Thoracic aorta (tissue), 2 donors: ENCODE data around the gene PFKL. TPM values are rescaled to one million over a fixed set of nuclear protein-coding genes. Genes with fewer than 3 reads are reported as not detected.

Experiments used
- ATAC-seq: fragments of 150-250 bp; one replicate; pipeline ENCODE4 v1.8.0; 2017; ENCODE audit warnings: low read depth; ENCODE audit not compliant: insufficient number of reproducible peaks, low FRiP score
- DNase-seq: peaks from one replicate; pipeline ENCODE4 v3.0.0-alpha.2; 2020; ENCODE audit warnings: low spot score
- H3K27ac ChIP-seq, 2 donors: fragments of 200-600 bp; sonication (generic); 1 replicate in 1 of 2; 2 replicates in 1 of 2; pipeline ENCODE4 v1.5.1; 2016; ENCODE audit warnings: mild to moderate bottlenecking in 2 of 2, moderate library complexity in 2 of 2
- H3K27me3 ChIP-seq: fragments of 200-600 bp; sonication (generic); replicated peaks from 2 replicates; pipeline ENCODE4 v1.6.0; 2016; ENCODE audit warnings: mild to moderate bottlenecking; ENCODE audit not compliant: insufficient read depth
- H3K36me3 ChIP-seq: fragments of 200-600 bp; sonication (generic); one replicate; pipeline ENCODE4 v1.5.1; 2016
- H3K4me1 ChIP-seq, 2 donors: fragments of 200-600 bp; sonication (generic); 1 replicate in 1 of 2; 2 replicates in 1 of 2; pipeline versions ENCODE4 v1.5.1 to v1.6.0; 2016; ENCODE audit warnings: low read depth in 2 of 2, mild to moderate bottlenecking in 1 of 2; ENCODE audit not compliant: control insufficient read depth in 1 of 2
- H3K4me3 ChIP-seq: fragments of 200-600 bp; sonication (generic); 2 replicates; pipeline ENCODE4 v1.5.1; 2016; ENCODE audit warnings: mild to moderate bottlenecking
- H3K9me3 ChIP-seq: fragments of 200-600 bp; sonication (generic); 2 replicates; pipeline ENCODE4 v1.5.1; 2016
- total RNA-seq, 2 donors: library from RNA; depleted of rRNA; stranded (reverse); fragments of >200 nt; gene quantifications; one replicate each; pipeline versions ENCODE4 v1.1.0 to v1.2.3, GENCODE V29; 2016
- TF ChIP-seq, protein P1 (sequence below): fragments of 200-600 bp; sonication (generic); IDR thresholded peaks from one replicate; pipeline ENCODE4 v1.5.1; 2019; ENCODE audit warnings: antibody characterized with exemption

PFKL gene
- total RNA-seq, 2 donors from 2014 or later = 91.0 to 119 TPM

DNA sequence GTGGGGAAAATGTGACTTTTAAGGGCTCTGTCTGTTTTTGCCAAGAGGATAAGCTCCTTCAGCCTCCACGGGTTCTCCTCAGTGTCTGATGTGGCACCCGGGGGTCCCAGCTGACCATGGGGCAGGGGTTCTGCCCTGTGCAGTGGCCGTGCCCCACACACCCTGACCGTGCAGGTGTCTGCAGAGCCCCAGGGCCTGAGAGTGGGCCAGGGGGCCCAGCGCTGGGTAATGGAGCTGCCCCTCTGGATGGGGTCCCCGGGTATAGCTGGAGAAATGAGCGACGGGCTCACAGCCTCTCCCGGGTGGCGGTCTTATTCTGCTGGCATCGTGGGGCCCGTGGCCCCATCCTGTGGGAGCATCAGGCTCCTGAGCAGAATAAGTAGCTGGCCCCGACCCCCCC, 2.9 kb upstream of the PFKL start:
- no peak for ATAC-seq
- peaks cover 20 to 34% of the 10 kb centered on the region in 2 donors for H3K4me1 ChIP-seq
- no peak overlapping the region for H3K27ac ChIP-seq
- no peaks in the 10 kb centered on the region for H3K36me3 ChIP-seq
- TF ChIP-seq, protein P1, sequence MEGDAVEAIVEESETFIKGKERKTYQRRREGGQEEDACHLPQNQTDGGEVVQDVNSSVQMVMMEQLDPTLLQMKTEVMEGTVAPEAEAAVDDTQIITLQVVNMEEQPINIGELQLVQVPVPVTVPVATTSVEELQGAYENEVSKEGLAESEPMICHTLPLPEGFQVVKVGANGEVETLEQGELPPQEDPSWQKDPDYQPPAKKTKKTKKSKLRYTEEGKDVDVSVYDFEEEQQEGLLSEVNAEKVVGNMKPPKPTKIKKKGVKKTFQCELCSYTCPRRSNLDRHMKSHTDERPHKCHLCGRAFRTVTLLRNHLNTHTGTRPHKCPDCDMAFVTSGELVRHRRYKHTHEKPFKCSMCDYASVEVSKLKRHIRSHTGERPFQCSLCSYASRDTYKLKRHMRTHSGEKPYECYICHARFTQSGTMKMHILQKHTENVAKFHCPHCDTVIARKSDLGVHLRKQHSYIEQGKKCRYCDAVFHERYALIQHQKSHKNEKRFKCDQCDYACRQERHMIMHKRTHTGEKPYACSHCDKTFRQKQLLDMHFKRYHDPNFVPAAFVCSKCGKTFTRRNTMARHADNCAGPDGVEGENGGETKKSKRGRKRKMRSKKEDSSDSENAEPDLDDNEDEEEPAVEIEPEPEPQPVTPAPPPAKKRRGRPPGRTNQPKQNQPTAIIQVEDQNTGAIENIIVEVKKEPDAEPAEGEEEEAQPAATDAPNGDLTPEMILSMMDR = no peak
- no peaks in the 10 kb centered on the region for H3K27me3 ChIP-seq
- DNase-seq = no peak
- no peaks in the 10 kb centered on the region for H3K9me3 ChIP-seq
- H3K4me3 ChIP-seq = no peak overlapping the region

DNA sequence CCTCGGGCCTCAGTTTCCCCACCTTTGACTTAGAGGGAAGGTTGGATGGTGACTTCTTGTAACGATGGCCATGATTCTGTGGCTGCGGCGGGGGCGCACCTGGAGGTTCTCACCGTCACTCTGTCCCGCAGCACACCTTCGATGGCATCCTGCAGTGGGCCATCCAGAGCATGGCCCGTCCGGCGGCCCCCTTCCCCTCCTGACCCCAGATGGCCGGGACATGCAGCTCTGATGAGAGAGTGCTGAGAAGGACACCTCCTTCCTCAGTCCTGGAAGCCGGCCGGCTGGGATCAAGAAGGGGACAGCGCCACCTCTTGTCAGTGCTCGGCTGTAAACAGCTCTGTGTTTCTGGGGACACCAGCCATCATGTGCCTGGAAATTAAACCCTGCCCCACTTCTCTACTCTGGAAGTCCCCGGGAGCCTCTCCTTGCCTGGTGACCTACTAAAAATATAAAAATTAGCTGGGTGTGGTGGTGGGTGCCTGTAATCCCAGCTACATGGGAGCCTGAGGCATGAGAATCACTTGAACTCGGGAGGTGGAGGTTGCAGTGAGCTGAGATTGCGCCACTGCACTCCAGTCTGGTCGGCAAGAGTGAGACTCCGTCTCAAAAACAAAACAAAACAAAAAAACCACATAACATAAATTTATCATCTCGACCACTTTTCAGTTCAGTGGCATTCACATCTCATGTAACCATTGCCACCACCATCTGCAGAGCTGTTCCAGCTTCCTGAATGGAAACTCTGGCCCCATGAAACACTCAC, 2.1 kb upstream of the PFKL start:
- ATAC-seq = no peak
- Histone ChIP-seq H3K4me1 (peaks cover 20 to 42% of the 10 kb centered on the region in 2 donors), H3K27ac (no peak overlapping the region), H3K9me3 (no peaks in the 10 kb centered on the region), H3K27me3 (no peaks in the 10 kb centered on the region), H3K4me3 (no peak overlapping the region), H3K36me3 (no peaks in the 10 kb centered on the region)
- TF ChIP-seq, protein P1 = peak; percentile 62
- DNase-seq = peak; percentile 61

DNA sequence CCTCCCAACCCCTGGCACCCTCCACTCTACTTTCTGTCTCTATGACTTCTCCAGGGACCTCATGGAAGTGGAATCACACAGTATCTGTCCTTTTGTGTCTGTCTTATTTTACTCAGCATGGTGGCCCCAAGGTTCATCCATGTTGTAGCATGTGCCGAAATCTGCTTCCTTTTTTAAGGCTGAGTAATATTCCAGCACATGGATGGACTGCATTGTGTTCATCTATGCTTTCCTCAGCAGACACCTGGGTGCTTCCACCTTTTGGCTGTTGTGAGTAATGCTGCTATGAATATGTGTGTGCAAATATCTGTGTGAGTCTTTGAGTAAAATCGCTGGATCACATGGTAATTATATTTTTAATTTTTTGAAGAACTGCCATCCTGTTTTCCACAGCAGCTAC, 1.6 kb upstream of the PFKL start:
- peaks cover 20 to 47% of the 10 kb centered on the region in 2 donors for H3K4me1 ChIP-seq
- ATAC-seq (no peak), DNase-seq (no peak)
- H3K27me3 ChIP-seq = no peaks in the 10 kb centered on the region
- no peak overlapping the region for H3K27ac ChIP-seq
- TF ChIP-seq, protein P1 = no peak
- H3K4me3 ChIP-seq = no peak overlapping the region
- H3K9me3 ChIP-seq = no peaks in the 10 kb centered on the region
- no peaks in the 10 kb centered on the region for H3K36me3 ChIP-seq

DNA sequence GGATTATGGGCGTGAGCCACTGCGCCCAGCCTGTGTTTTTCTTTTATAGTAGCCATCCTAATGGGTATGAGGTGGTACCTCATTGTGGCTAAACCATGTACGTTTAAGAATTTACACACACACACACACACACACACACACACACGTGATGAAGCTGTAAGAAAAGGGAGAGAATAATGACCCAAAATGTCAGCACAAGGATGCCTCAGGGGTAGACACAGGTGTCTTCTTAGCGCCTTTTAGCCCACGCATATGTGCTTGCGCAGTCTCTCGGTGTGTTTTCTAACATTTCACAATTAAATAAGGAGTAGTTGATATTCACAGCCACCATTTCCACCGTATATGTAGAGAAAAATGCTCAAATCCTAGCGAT, 782 bp upstream of the PFKL start:
- ATAC-seq (no peak), DNase-seq (no peak)
- peak overlapping the region; percentile 76 to 81 for H3K27ac ChIP-seq
- H3K36me3 ChIP-seq = no peaks in the 10 kb centered on the region
- no peaks in the 10 kb centered on the region for H3K9me3 ChIP-seq
- peak overlapping the region; percentile 83 for H3K4me3 ChIP-seq
- no peaks in the 10 kb centered on the region for H3K27me3 ChIP-seq
- H3K4me1 ChIP-seq = peaks cover 27 to 55% of the 10 kb centered on the region in 2 donors
- TF ChIP-seq, protein P1 = no peak

DNA sequence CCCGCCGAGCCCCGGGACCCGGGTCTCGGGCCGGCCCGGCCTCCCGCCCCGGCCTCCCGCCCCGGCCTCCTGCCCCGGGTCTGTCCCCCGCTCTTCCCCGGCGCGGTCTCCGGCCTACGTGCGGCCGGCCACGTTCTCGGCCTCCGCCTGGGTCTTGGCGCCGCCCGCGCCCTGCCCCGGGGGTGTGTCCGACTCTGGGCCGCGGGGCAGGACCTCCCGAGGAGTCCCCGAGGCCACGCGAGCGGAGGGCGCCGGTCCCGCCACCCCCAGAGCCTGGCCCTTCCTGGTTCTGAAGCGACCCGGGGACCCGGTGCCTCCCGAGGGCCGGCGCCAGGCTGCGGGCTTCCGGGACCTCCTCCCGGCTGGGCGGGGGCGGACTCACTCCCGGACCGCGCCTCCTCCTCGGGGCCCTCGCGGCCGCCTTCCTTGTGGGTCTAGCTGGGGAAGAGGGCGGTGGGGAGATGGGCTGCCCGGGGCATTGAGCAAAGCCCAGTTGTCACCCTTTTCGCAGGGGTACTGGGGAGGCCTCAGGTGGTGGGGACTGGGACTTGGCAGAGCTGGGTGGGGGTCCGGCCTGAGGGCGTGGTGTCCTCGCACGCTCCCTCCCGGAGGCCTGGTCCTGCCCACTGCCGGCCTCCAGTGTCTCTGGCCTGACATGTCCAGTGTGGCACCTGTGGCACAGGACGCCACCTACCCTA, 558 bp downstream of the PFKL start:
- no peak for ATAC-seq
- Histone ChIP-seq H3K27me3 (no peaks in the 10 kb centered on the region), H3K4me1 (peaks cover 28 to 57% of the 10 kb centered on the region in 2 donors), H3K27ac (peak overlapping the region; percentile 74 to 77), H3K36me3 (no peaks in the 10 kb centered on the region), H3K4me3 (peak overlapping the region; percentile 83), H3K9me3 (no peaks in the 10 kb centered on the region)
- TF ChIP-seq, protein P1 = no peak
- DNase-seq = peak; percentile 23
